ENCODE results near the gene IL4.

Gene IL4

GRCh38 chr5:132667761-132668705 is 5.8 kb upstream of the IL4 start:
- no peak for TF ChIP-seq CTCF (conservative IDR thresholded peaks at IDR 0.05; ENCODE audit: control insufficient read depth, insufficient read depth, low read depth, low read length)

GRCh38 chr5:132668706-132669454 is 4.9 kb upstream of the IL4 start:
- no peak overlapping the region for H3K4me3 ChIP-seq (ENCODE audit: control insufficient read depth, low read depth, low read length)
- TF ChIP-seq CTCF (conservative IDR thresholded peaks at IDR 0.05; ENCODE audit: control insufficient read depth, insufficient read depth, low read depth, low read length) = no peak
- peak; percentile 34 for DNase-seq (ENCODE audit: low read depth)

More at GRCh38 chr5:132667761-132668705, 5.8 kb upstream of the IL4 start:
- H3K4me3 ChIP-seq (ENCODE audit: control insufficient read depth, low read depth, low read length) = no peak overlapping the region
- DNase-seq (ENCODE audit: low read depth) = no peak

GRCh38 chr5:132669455-132669820 is 4.4 kb upstream of the IL4 start:
- no peak for DNase-seq (ENCODE audit: low read depth)
- H3K4me3 ChIP-seq (ENCODE audit: control insufficient read depth, low read depth, low read length) = no peak overlapping the region
- no peak for TF ChIP-seq CTCF (conservative IDR thresholded peaks at IDR 0.05; ENCODE audit: control insufficient read depth, insufficient read depth, low read depth, low read length)

GRCh38 chr5:132669966-132670882 is 3.6 kb upstream of the IL4 start:
- no peak for TF ChIP-seq CTCF (conservative IDR thresholded peaks at IDR 0.05; ENCODE audit: control insufficient read depth, insufficient read depth, low read depth, low read length)
- H3K4me3 ChIP-seq (ENCODE audit: control insufficient read depth, low read depth, low read length) = no peak overlapping the region
- DNase-seq (ENCODE audit: low read depth) = no peak

GRCh38 chr5:132671000-132671399 is 2.8 kb upstream of the IL4 start:
- DNase-seq (ENCODE audit: low read depth) = no peak
- TF ChIP-seq CTCF (conservative IDR thresholded peaks at IDR 0.05; ENCODE audit: control insufficient read depth, insufficient read depth, low read depth, low read length) = no peak
- H3K4me3 ChIP-seq (ENCODE audit: control insufficient read depth, low read depth, low read length) = no peak overlapping the region

- no peak for TF ChIP-seq CTCF (conservative IDR thresholded peaks at IDR 0.05; ENCODE audit: control insufficient read depth, insufficient read depth, low read depth, low read length)
- DNase-seq (ENCODE audit: low read depth) = no peak
- H3K4me3 ChIP-seq (ENCODE audit: control insufficient read depth, low read depth, low read length) = no peak overlapping the region
Measured at GRCh38 chr5:132673488-132673887, 301 bp upstream of the IL4 start.
